Mesenchymal stem cell (in vitro differentiated cells and primary cell): Measurements from ENCODE around the gene NUAK1.
A peak's percentile ranks its signal among the peaks of the same experiment; 100 is the strongest.

ENCODE experiments used
- DNase-seq: peaks from one replicate; pipeline ENCODE4 v3.0.0-alpha.2; 2013
- H2AFZ ChIP-seq: one replicate; pipeline ENCODE4 v1.6.1; 2013; ENCODE audit warnings: low read depth, mild to moderate bottlenecking, control low read depth, inconsistent platforms, low read length, moderate library complexity
- H2AK5ac ChIP-seq: 2 replicates; pipeline ENCODE4 v1.6.1; 2013; ENCODE audit warnings: low read length, moderate library complexity, mild to moderate bottlenecking, inconsistent platforms; ENCODE audit not compliant: severe bottlenecking
- H2BK120ac ChIP-seq: one replicate; pipeline ENCODE4 v1.6.1; 2013; ENCODE audit warnings: low read depth, mild to moderate bottlenecking, inconsistent platforms, low read length, moderate library complexity
- H2BK12ac ChIP-seq, 2 experiments: one replicate each; pipeline ENCODE4 v1.6.1; 2013; ENCODE audit warnings: inconsistent platforms in 2 of 2, low read length in 2 of 2, mild to moderate bottlenecking in 2 of 2, moderate library complexity in 2 of 2, control low read depth in 1 of 2
- H2BK15ac ChIP-seq: one replicate; pipeline ENCODE4 v1.6.1; 2013; ENCODE audit warnings: mild to moderate bottlenecking, low read depth, inconsistent platforms; ENCODE audit not compliant: poor library complexity, severe bottlenecking
- H2BK5ac ChIP-seq: 2 replicates; pipeline ENCODE4 v1.6.1; 2013; ENCODE audit warnings: low read depth, mild to moderate bottlenecking, low read length, control low read depth, inconsistent platforms; ENCODE audit not compliant: poor library complexity, severe bottlenecking
- H3K14ac ChIP-seq, 2 experiments: one replicate each; pipeline ENCODE4 v1.6.1; 2013; ENCODE audit warnings: inconsistent platforms in 2 of 2, low read length in 2 of 2, control low read depth in 1 of 2, mild to moderate bottlenecking in 1 of 2, moderate library complexity in 1 of 2
- H3K18ac ChIP-seq, 2 experiments: one replicate each; pipeline ENCODE4 v1.6.1; 2013; ENCODE audit warnings: inconsistent platforms in 2 of 2, low read length in 2 of 2, control low read depth in 1 of 2, low read depth in 1 of 2, mild to moderate bottlenecking in 1 of 2
- H3K23ac ChIP-seq, 2 experiments: one replicate each; pipeline ENCODE4 v1.6.1; 2013; ENCODE audit warnings: inconsistent platforms in 2 of 2, low read length in 2 of 2, mild to moderate bottlenecking in 2 of 2, moderate library complexity in 2 of 2, control low read depth in 1 of 2
- H3K27ac ChIP-seq: 2 replicates; pipeline ENCODE4 v1.5.1; 2013; ENCODE audit warnings: mild to moderate bottlenecking, moderate library complexity, low read length, control low read depth, inconsistent platforms; ENCODE audit not compliant: poor library complexity, severe bottlenecking
- H3K27me3 ChIP-seq, 2 experiments: 2 replicates each; pipeline versions ENCODE4 v1.6.1 to v1.7.0; 2013; ENCODE audit warnings: low read length in 2 of 2, mild to moderate bottlenecking in 2 of 2, moderate library complexity in 2 of 2, control low read depth in 1 of 2, inconsistent platforms in 1 of 2; ENCODE audit not compliant: control insufficient read depth in 1 of 2, insufficient read depth in 1 of 2
- H3K36me3 ChIP-seq, 2 experiments: 2 replicates each; pipeline versions ENCODE4 v1.6.1 to v1.7.0; 2013; ENCODE audit warnings: low read length in 2 of 2, control low read depth in 1 of 2, inconsistent platforms in 1 of 2, low read depth in 1 of 2, mild to moderate bottlenecking in 1 of 2; ENCODE audit not compliant: insufficient read depth in 2 of 2, control insufficient read depth in 1 of 2
- H3K4ac ChIP-seq, 2 experiments: one replicate each; pipeline ENCODE4 v1.6.1; 2013; ENCODE audit warnings: inconsistent platforms in 2 of 2, low read length in 2 of 2, mild to moderate bottlenecking in 2 of 2, moderate library complexity in 2 of 2, control low read depth in 1 of 2, low read depth in 1 of 2
- H3K4me1 ChIP-seq: 2 replicates; pipeline ENCODE4 v1.6.1; 2013; ENCODE audit warnings: low read depth, low read length, control low read depth; ENCODE audit not compliant: control insufficient read depth, insufficient read depth
- H3K4me2 ChIP-seq: 2 replicates; pipeline ENCODE4 v1.6.1; 2013; ENCODE audit warnings: low read length, mild to moderate bottlenecking, inconsistent platforms; ENCODE audit not compliant: poor library complexity, severe bottlenecking
- H3K4me3 ChIP-seq, 2 experiments: 2 replicates each; pipeline versions ENCODE4 v1.5.1 to v1.7.0; 2013; ENCODE audit warnings: low read length in 2 of 2, mild to moderate bottlenecking in 2 of 2, control low read depth in 1 of 2, low read depth in 1 of 2; ENCODE audit not compliant: insufficient read depth in 1 of 2
- H3K79me1 ChIP-seq: replicated peaks from 2 replicates; pipeline ENCODE4 v1.6.1; 2013; ENCODE audit warnings: mild to moderate bottlenecking, control low read depth, low read length, inconsistent platforms; ENCODE audit not compliant: poor library complexity, severe bottlenecking
- H3K9ac ChIP-seq: 2 replicates; pipeline ENCODE4 v1.7.0; 2013; ENCODE audit warnings: mild to moderate bottlenecking, low read length, moderate library complexity
- H3K9me3 ChIP-seq: 2 replicates; pipeline ENCODE4 v1.7.0; 2013; ENCODE audit warnings: mild to moderate bottlenecking, low read length; ENCODE audit not compliant: control insufficient read depth
- H4K8ac ChIP-seq: one replicate; pipeline ENCODE4 v1.6.1; 2013; ENCODE audit warnings: inconsistent platforms, mild to moderate bottlenecking, low read length, moderate library complexity
- H4K91ac ChIP-seq: one replicate; pipeline ENCODE4 v1.6.1; 2013; ENCODE audit warnings: mild to moderate bottlenecking, low read length, inconsistent platforms
- WGBS: methylation state at CpG from one replicate; pipeline ENCODE4 v1.1.7; 2013; ENCODE audit warnings: mixed read lengths; 5-methylcytosine and 5-hydroxymethylcytosine counted together

Gene NUAK1

DNA sequence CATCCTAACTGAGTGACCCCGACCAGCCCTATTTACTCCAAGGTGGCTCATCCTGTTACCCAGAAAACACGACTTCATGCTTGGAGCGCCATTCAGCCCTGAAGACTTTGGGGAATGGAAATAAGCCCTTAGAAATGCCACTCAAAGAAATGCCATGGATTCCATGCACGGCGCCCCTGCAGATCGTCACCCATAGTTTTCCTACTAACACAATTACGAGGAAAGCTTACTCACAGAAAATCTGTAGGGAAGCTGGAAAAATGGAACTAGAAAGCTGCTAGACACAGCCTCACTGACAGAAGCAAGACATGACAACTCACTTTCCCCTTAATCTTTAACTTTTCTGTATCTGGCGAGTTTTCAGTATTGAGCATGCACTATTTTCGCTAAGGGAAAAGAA lies 19.5 kb downstream of the NUAK1 start:
- Histone ChIP-seq H3K4me2 (peak overlapping the region; percentile 1), H2AFZ (no peak overlapping the region), H3K27me3 (no peaks in the 10 kb centered on the region), H2AK5ac (no peak overlapping the region), H3K27ac (peak overlapping the region; percentile 9), H3K36me3 (peaks cover 0 to 8% of the 10 kb centered on the region in 2 experiments), H2BK120ac (no peak overlapping the region), H3K18ac (peak overlapping the region in 1 of 2 experiments; percentile 7), H4K91ac (no peak overlapping the region), H3K4me3 (no peak overlapping the region), H3K4me1 (peaks cover 22% of the 10 kb centered on the region), H2BK12ac (peak overlapping the region in 1 of 2 experiments; percentile 29), H4K8ac (no peak overlapping the region), H3K14ac (no peak overlapping the region), H3K9ac (no peak overlapping the region), H3K23ac (no peak overlapping the region), H2BK15ac (no peak overlapping the region), H2BK5ac (no peak overlapping the region), H3K9me3 (no peaks in the 10 kb centered on the region), H3K79me1 (peaks cover 36% of the 10 kb centered on the region), H3K4ac (peak overlapping the region in 1 of 2 experiments; percentile 32)
- peak; percentile 51 for DNase-seq
- 37% methylated on average over 7 of the region's 9 CpGs for WGBS

DNA sequence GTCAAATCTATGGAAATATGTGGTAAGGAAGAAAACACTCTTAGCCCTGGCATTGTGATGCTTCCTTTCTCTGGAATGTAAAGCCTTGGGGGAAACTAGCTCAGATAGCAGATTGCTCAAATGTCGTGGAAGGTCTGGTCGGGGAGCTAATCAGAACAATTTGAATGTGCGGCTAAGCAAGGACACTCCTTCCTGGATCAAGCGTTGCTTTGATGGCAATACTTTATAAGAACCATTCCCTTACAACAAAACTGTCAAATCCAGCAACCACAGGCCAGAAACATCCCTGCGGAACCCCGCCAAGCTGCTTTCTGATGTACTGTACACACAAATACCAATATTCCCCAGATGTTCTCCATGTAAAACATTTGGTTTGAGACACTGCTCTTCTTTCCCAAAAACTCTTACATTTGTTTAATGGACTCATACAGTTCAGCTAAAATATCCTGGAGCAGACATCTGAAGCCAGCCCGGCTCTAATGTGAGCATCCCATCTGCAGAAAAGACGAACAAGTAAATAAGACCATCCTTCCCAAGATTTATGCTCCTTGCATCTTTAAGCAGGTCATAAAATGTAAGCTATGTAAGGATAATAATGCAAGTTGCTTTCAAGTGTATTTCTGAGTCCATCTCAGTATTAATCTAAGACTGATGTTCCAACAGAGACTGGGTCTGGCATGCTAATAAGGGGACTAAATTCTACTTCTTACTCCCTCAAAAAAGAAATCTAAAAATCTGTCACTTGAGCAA lies 20.2 kb downstream of the NUAK1 start:
- H3K14ac ChIP-seq: no peak overlapping the region
- peak overlapping the region; percentile 54 for H2AK5ac ChIP-seq
- DNase-seq: no peak
- H3K4me1 ChIP-seq: peaks cover 22% of the 10 kb centered on the region
- peaks cover 0 to 8% of the 10 kb centered on the region in 2 experiments for H3K36me3 ChIP-seq
- peak overlapping the region in 1 of 2 experiments; percentile 0 for H3K4me3 ChIP-seq
- H3K27me3 ChIP-seq: no peaks in the 10 kb centered on the region
- H3K9me3 ChIP-seq: no peaks in the 10 kb centered on the region
- H3K23ac ChIP-seq: no peak overlapping the region
- H3K79me1 ChIP-seq: peaks cover 35% of the 10 kb centered on the region
- no peak overlapping the region for H2BK15ac ChIP-seq
- H3K9ac ChIP-seq: no peak overlapping the region
- H2AFZ ChIP-seq: no peak overlapping the region
- no peak overlapping the region for H3K18ac ChIP-seq
- H3K4ac ChIP-seq: no peak overlapping the region
- no peak overlapping the region for H4K8ac ChIP-seq
- H2BK12ac ChIP-seq: peak overlapping the region; percentile 20 to 21
- no peak overlapping the region for H2BK120ac ChIP-seq
- no peak overlapping the region for H2BK5ac ChIP-seq
- no peak overlapping the region for H3K4me2 ChIP-seq
- H4K91ac ChIP-seq: no peak overlapping the region
- H3K27ac ChIP-seq: no peak overlapping the region
- 73% methylated on average over 7 of the region's 8 CpGs for WGBS

- no peak overlapping the region for H3K9ac ChIP-seq
- H2BK15ac ChIP-seq: no peak overlapping the region
- H3K18ac ChIP-seq: peak overlapping the region; percentile 23 to 75
- no peak overlapping the region for H3K4me2 ChIP-seq
- H3K36me3 ChIP-seq: peaks cover 0 to 8% of the 10 kb centered on the region in 2 experiments
- H2AFZ ChIP-seq: no peak overlapping the region
- no peak overlapping the region for H3K4me3 ChIP-seq
- H3K14ac ChIP-seq: no peak overlapping the region
- peaks cover 30% of the 10 kb centered on the region for H3K79me1 ChIP-seq
- peak overlapping the region; percentile 2 for H4K91ac ChIP-seq
- no peak overlapping the region for H2AK5ac ChIP-seq
- WGBS: 63% methylated on average over 11 of the region's 11 CpGs
- DNase-seq: peak; percentile 60
- H3K4ac ChIP-seq: no peak overlapping the region
- H3K4me1 ChIP-seq: peaks cover 30% of the 10 kb centered on the region
- no peak overlapping the region for H4K8ac ChIP-seq
- no peaks in the 10 kb centered on the region for H3K27me3 ChIP-seq
- H3K9me3 ChIP-seq: no peaks in the 10 kb centered on the region
- H2BK120ac ChIP-seq: no peak overlapping the region
- H2BK12ac ChIP-seq: peak overlapping the region in 1 of 2 experiments; percentile 67
- H3K27ac ChIP-seq: no peak overlapping the region
- peak overlapping the region in 1 of 2 experiments; percentile 74 for H3K23ac ChIP-seq
- H2BK5ac ChIP-seq: no peak overlapping the region
These were observed 23.3 kb downstream of the NUAK1 start for GRCh38 chr12:106115440-106115839.

GRCh38 chr12:106114447-106115068 lies 24.2 kb downstream of the NUAK1 start:
- Histone ChIP-seq H2BK5ac (no peak overlapping the region), H2AFZ (no peak overlapping the region), H3K27ac (no peak overlapping the region), H3K23ac (no peak overlapping the region), H3K4ac (peak overlapping the region in 1 of 2 experiments; percentile 24), H3K4me2 (no peak overlapping the region), H2BK120ac (no peak overlapping the region), H3K79me1 (peaks cover 26% of the 10 kb centered on the region), H4K91ac (no peak overlapping the region), H2BK15ac (no peak overlapping the region), H3K9me3 (no peaks in the 10 kb centered on the region), H2BK12ac (peak overlapping the region in 1 of 2 experiments; percentile 47), H4K8ac (no peak overlapping the region), H3K18ac (peak overlapping the region in 1 of 2 experiments; percentile 24), H2AK5ac (peak overlapping the region; percentile 43), H3K4me3 (no peak overlapping the region), H3K14ac (no peak overlapping the region), H3K9ac (no peak overlapping the region), H3K4me1 (peaks cover 30% of the 10 kb centered on the region), H3K27me3 (no peaks in the 10 kb centered on the region), H3K36me3 (peaks cover 0 to 8% of the 10 kb centered on the region in 2 experiments)
- 87% methylated on average over 5 of the region's 5 CpGs for WGBS
- DNase-seq: peak; percentile 60
